PC-9 (cell line): ENCODE measurements around the gene KIF3C. TPM values are rescaled to one million over a fixed set of nuclear protein-coding genes. Genes with fewer than 3 reads are reported as not detected.
"Not testable (repeated sequence)": the region's sequence is repeated elsewhere in the genome, so short reads cannot be mapped to it uniquely, and the experiment has no call there.

Experiments
- BruUV-seq: library from RNA; stranded (reverse); fragments of 400-500 nt; replicated peaks from 2 replicates; lab custom pipeline; 2021; lab: Mats Ljungman, UMichigan
- CTCF ChIA-PET: fragments of 300-600 bp; sonication (Branson Sonifier 250); formaldehyde crosslinking; loops from one replicate; lab custom pipeline; 2022; ENCODE audit warnings: antibody characterized with exemption; lab: Charles Lee
- POLR2A ChIA-PET: fragments of 300-600 bp; sonication (Branson Sonifier 250); formaldehyde crosslinking; loops from one replicate; lab custom pipeline; 2022; ENCODE audit warnings: antibody characterized with exemption; ENCODE audit not compliant: unreplicated experiment; lab: Charles Lee
- DNase-seq, 2 experiments: peaks; one replicate each; pipeline versions ENCODE4 v3.0.0 to v3.0.0-alpha.2; 2015 to 2022; ENCODE audit warnings: mixed read lengths in 1 of 2
- H2AFZ ChIP-seq: fragments of 200-600 bp; sonication (generic); 2 replicates; pipeline ENCODE4 v1.8.1; 2017; ENCODE audit warnings: antibody characterized with exemption
- H3F3A ChIP-seq: fragments of 200-600 bp; sonication (generic); 2 replicates; pipeline ENCODE4 v1.8.1; 2017; ENCODE audit warnings: antibody characterized with exemption, mild to moderate bottlenecking, low read depth; ENCODE audit not compliant: insufficient read depth
- H3K27ac ChIP-seq: fragments of 200-600 bp; sonication (generic); 2 replicates; pipeline ENCODE4 v1.6.1; 2016; ENCODE audit warnings: mixed run types
- H3K27me3 ChIP-seq: fragments of 200-600 bp; sonication (generic); 2 replicates; pipeline ENCODE4 v1.6.1; 2016; ENCODE audit warnings: low read depth, mixed run types; ENCODE audit not compliant: insufficient read depth
- H3K36me3 ChIP-seq: fragments of 200-600 bp; sonication (generic); 2 replicates; pipeline ENCODE4 v1.6.1; 2016; ENCODE audit warnings: low read depth, mixed run types
- H3K4me1 ChIP-seq: fragments of 200-600 bp; sonication (generic); replicated peaks from 2 replicates; pipeline ENCODE4 v1.6.1; 2016; ENCODE audit warnings: mixed run types; ENCODE audit not compliant: insufficient read depth
- H3K4me2 ChIP-seq: fragments of 200-600 bp; sonication (generic); 2 replicates; pipeline ENCODE4 v1.6.1; 2017; ENCODE audit warnings: mixed run types
- H3K4me3 ChIP-seq: fragments of 200-600 bp; sonication (generic); 2 replicates; pipeline ENCODE4 v1.6.1; 2016; ENCODE audit warnings: mixed run types
- H3K79me2 ChIP-seq: fragments of 200-600 bp; sonication (generic); 2 replicates; pipeline ENCODE4 v1.6.1; 2017; ENCODE audit warnings: low read depth, mixed run types
- H3K9me2 ChIP-seq: fragments of 200-600 bp; sonication (generic); 2 replicates; pipeline ENCODE4 v1.8.1; 2017; ENCODE audit warnings: mild to moderate bottlenecking; ENCODE audit not compliant: insufficient read depth
- H3K9me3 ChIP-seq: fragments of 200-600 bp; sonication (generic); 2 replicates; pipeline ENCODE4 v1.8.1; 2016; ENCODE audit warnings: low read depth; ENCODE audit not compliant: insufficient read depth
- H4K20me1 ChIP-seq: fragments of 200-600 bp; sonication (generic); 2 replicates; pipeline ENCODE4 v1.8.1; 2017; ENCODE audit not compliant: insufficient read depth
- CTCF ChIP-seq: fragments of 200-600 bp; sonication (generic); conservative IDR thresholded peaks from 2 replicates; pipeline ENCODE4 v1.6.1; 2017; ENCODE audit warnings: mixed run types, antibody characterized with exemption, mild to moderate bottlenecking, moderate library complexity
- EZH2 ChIP-seq: fragments of 200-600 bp; sonication (generic); IDR thresholded peaks from 2 replicates; pipeline ENCODE4 v1.8.0; 2017; ENCODE audit warnings: antibody characterized with exemption, low read depth
- intact Hi-C: fragments of 100-400 bp; cut with micrococcal nuclease; formaldehyde crosslinking; loops from one replicate; pipeline ENCODE4 v1.10.0; 2022; ENCODE audit not compliant: unreplicated experiment
- total RNA-seq: library from RNA; stranded (reverse); gene quantifications from 2 replicates; pipeline ENCODE4 v1.2.3, GENCODE V29; 2021

KIF3C gene
- total RNA-seq, 1 experiment from 2014 or later: 50.5 TPM

- H3K4me3 ChIP-seq: no peak overlapping the region
- no peaks in the 10 kb centered on the region for H4K20me1 ChIP-seq
- H3K27me3 ChIP-seq: no peaks in the 10 kb centered on the region
- H3K79me2 ChIP-seq: no peaks in the 10 kb centered on the region
- H3K4me1 ChIP-seq: no peaks in the 10 kb centered on the region; the same call in 1 of the 2 replicates
- no peak overlapping the region for H2AFZ ChIP-seq
- TF ChIP-seq CTCF: no peak
- TF ChIP-seq EZH2: no peak
- no TSS peak for BruUV-seq
- no peaks in the 10 kb centered on the region for H3K9me2 ChIP-seq
- no peak overlapping the region for H3K27ac ChIP-seq
- DNase-seq: no peak
- H3K36me3 ChIP-seq: no peaks in the 10 kb centered on the region
- ChIA-PET POLR2A (no interaction called here), CTCF (interaction anchor here (0.6 kb wide), 1 partner anchor 430 kb away, joined by 3 read pairs; no protein-coding TSS in a partner anchor)
- H3K9me3 ChIP-seq: no peaks in the 10 kb centered on the region
- no peak overlapping the region for H3K4me2 ChIP-seq
- peaks cover 12% of the 10 kb centered on the region; the same call in 1 of the 2 replicates for H3F3A ChIP-seq
- intact Hi-C loops: no loop called here
Measured at GRCh38 chr2:25960920-25961319, 21.4 kb downstream of the KIF3C start.

- Histone ChIP-seq H3K4me1 (no peaks in the 10 kb centered on the region; the same call in 1 of the 2 replicates), H3K9me3 (no peaks in the 10 kb centered on the region), H3K4me3 (no peak overlapping the region), H3F3A (peaks cover 12% of the 10 kb centered on the region; the same call in 1 of the 2 replicates), H3K27ac (no peak overlapping the region), H3K79me2 (no peaks in the 10 kb centered on the region), H3K4me2 (no peak overlapping the region), H4K20me1 (no peaks in the 10 kb centered on the region), H3K9me2 (no peaks in the 10 kb centered on the region), H3K27me3 (no peaks in the 10 kb centered on the region), H3K36me3 (no peaks in the 10 kb centered on the region), H2AFZ (no peak overlapping the region)
- intact Hi-C loops: no loop called here
- ChIA-PET POLR2A (no interaction called here), CTCF (interaction anchor here (0.6 kb wide), 2 partner anchors 40 to 430 kb away, joined by 3 to 6 read pairs; no protein-coding TSS in a partner anchor)
- BruUV-seq: no TSS peak
- no peak for DNase-seq
- TF ChIP-seq EZH2: no peak
- no peak for TF ChIP-seq CTCF
Measured at GRCh38 chr2:25960396-25960795, 21.9 kb downstream of the KIF3C start.

GRCh38 chr2:25958611-25959010 is 23.7 kb downstream of the KIF3C start:
- H2AFZ ChIP-seq, H3K4me1 ChIP-seq, intact Hi-C loops, H3K4me2 ChIP-seq, H3K9me3 ChIP-seq, BruUV-seq, H3K9me2 ChIP-seq, H3K79me2 ChIP-seq, POLR2A ChIA-PET, H3K4me3 ChIP-seq, DNase-seq, H3K36me3 ChIP-seq, H3K27me3 ChIP-seq, H4K20me1 ChIP-seq, H3K27ac ChIP-seq: not testable (repeated sequence)
- H3F3A ChIP-seq: peaks cover 12% of the 10 kb centered on the region; the same call in 1 of the 2 replicates
- CTCF ChIA-PET: interaction anchor here (0.5 kb wide), 1 partner anchor 1548 kb away, joined by 3 read pairs; no protein-coding TSS in a partner anchor

GRCh38 chr2:25957743-25958142 is 24.6 kb downstream of the KIF3C start:
- CTCF ChIA-PET: no interaction called here
- TF ChIP-seq EZH2 (no peak), CTCF (no peak)
- intact Hi-C loops: no loop called here

More at GRCh38 chr2:25957743-25958142, 24.6 kb downstream of the KIF3C start:
- Histone ChIP-seq H3K27me3 (no peaks in the 10 kb centered on the region), H3F3A (peaks cover 12% of the 10 kb centered on the region; the same call in 1 of the 2 replicates), H3K36me3 (no peaks in the 10 kb centered on the region), H3K4me3 (no peak overlapping the region), H3K9me2 (no peaks in the 10 kb centered on the region), H4K20me1 (no peaks in the 10 kb centered on the region), H3K79me2 (no peaks in the 10 kb centered on the region), H3K9me3 (no peaks in the 10 kb centered on the region), H3K4me2 (no peak overlapping the region), H2AFZ (no peak overlapping the region), H3K4me1 (no peaks in the 10 kb centered on the region; the same call in 1 of the 2 replicates), H3K27ac (no peak overlapping the region)
- no peak for DNase-seq
- POLR2A ChIA-PET: no interaction called here
- BruUV-seq: no TSS peak
